ENCODE measurements around the gene ELMOD3. TPM values are rescaled to one million over a fixed set of nuclear protein-coding genes. Genes with fewer than 3 reads are reported as not detected.
A peak's percentile ranks its signal among the peaks of the same experiment; 100 is the strongest.

ELMOD3 gene
- total RNA-seq, 4 donors from 2014 or later = 13.3 to 37.8 (median 32.8) TPM

- TF ChIP-seq CTCF (IDR thresholded peaks at IDR 0.05) (no peak), POLR2A (IDR thresholded peaks at IDR 0.05) (no peak), POLR2AphosphoS5 (IDR thresholded peaks at IDR 0.05) (no peak), EP300 (IDR thresholded peaks at IDR 0.05; ENCODE audit: low read depth) (no peak)
- peak overlapping the region; percentile 49 to 65 (median 62) for H3K4me3 ChIP-seq
- 52 to 100% methylated on average over 1 to 17 of the region's 17 CpGs for WGBS, 2 donors (ENCODE audit: low coverage in 1 of 2)
- in situ Hi-C loops (cut with MboI; ENCODE audit: low pct_ligation_motif_present in 1 of 4, low pct_unique_long_range_greater_than_20kb in 1 of 4, low sequenced_read_pairs in 3 of 4) = no loop called here
- no peaks in the 10 kb centered on the region for H3K27me3 ChIP-seq
- no peaks in the 10 kb centered on the region for H3K36me3 ChIP-seq
- no peaks in the 10 kb centered on the region for H3K9me3 ChIP-seq
- DNase-seq = no peak
- peak overlapping the region; percentile 92 to 94 (median 92) for H3K27ac ChIP-seq
- peaks cover 20 to 46% (median 33%) of the 10 kb centered on the region in 4 donors for H3K4me1 ChIP-seq
- intact Hi-C loops (cut with DNase I; ENCODE audit: low total_unique reads) = no loop called here
Observed at GRCh38 chr2:85419009-85419675, 64.6 kb downstream of the ELMOD3 start.

- TF ChIP-seq POLR2A (IDR thresholded peaks at IDR 0.05) (no peak), CTCF (IDR thresholded peaks at IDR 0.05) (peak; percentile 100), EP300 (IDR thresholded peaks at IDR 0.05; ENCODE audit: low read depth) (no peak), POLR2AphosphoS5 (IDR thresholded peaks at IDR 0.05) (peak in 2 of 3 donors; percentile 41 to 43)
- in situ Hi-C loops (cut with MboI; ENCODE audit: low pct_ligation_motif_present in 1 of 4, low pct_unique_long_range_greater_than_20kb in 1 of 4, low sequenced_read_pairs in 3 of 4) = loop anchor here (5.0 kb wide), 3 partner anchors 127 to 137 kb away; no protein-coding TSS in a partner anchor
- H3K9me3 ChIP-seq = no peaks in the 10 kb centered on the region
- WGBS, 2 donors (ENCODE audit: low coverage in 1 of 2) = 20% methylated on average over 22 of the region's 22 CpGs; no CpG with 5 or more reads in 1 of the 2 donors
- H3K27ac ChIP-seq = peak overlapping the region; percentile 92 to 94 (median 92)
- intact Hi-C loops (cut with DNase I; ENCODE audit: low total_unique reads) = loop anchor here (2.0 kb wide), 1 partner anchor 132 kb away; no protein-coding TSS in a partner anchor
- peak; percentile 93 for DNase-seq
- H3K4me3 ChIP-seq = no peak overlapping the region
- peaks cover 20 to 42% (median 31%) of the 10 kb centered on the region in 4 donors for H3K4me1 ChIP-seq
- no peaks in the 10 kb centered on the region for H3K27me3 ChIP-seq
- H3K36me3 ChIP-seq = no peaks in the 10 kb centered on the region
Observed at GRCh38 chr2:85420536-85421259, 66.1 kb downstream of the ELMOD3 start.

- Histone ChIP-seq H3K27me3 (no peaks in the 10 kb centered on the region), H3K27ac (peak overlapping the region; percentile 92 to 94 (median 92)), H3K36me3 (no peaks in the 10 kb centered on the region), H3K4me3 (no peak overlapping the region), H3K4me1 (peaks cover 20 to 42% (median 31%) of the 10 kb centered on the region in 4 donors), H3K9me3 (no peaks in the 10 kb centered on the region)
- TF ChIP-seq POLR2AphosphoS5 (IDR thresholded peaks at IDR 0.05) = peak in 2 of 3 donors; percentile 12 to 40
- TF ChIP-seq EP300 (IDR thresholded peaks at IDR 0.05; ENCODE audit: low read depth) = no peak
- 44 to 63% methylated on average over 2 to 13 of the region's 13 CpGs for WGBS, 2 donors (ENCODE audit: low coverage in 1 of 2)
- in situ Hi-C loops (cut with MboI; ENCODE audit: low pct_ligation_motif_present in 1 of 4, low pct_unique_long_range_greater_than_20kb in 1 of 4, low sequenced_read_pairs in 3 of 4) = loop anchor here (5.0 kb wide), 3 partner anchors 126 to 136 kb away; no protein-coding TSS in a partner anchor
- intact Hi-C loops (cut with DNase I; ENCODE audit: low total_unique reads) = loop anchor here (2.0 kb wide), 1 partner anchor 131 kb away; no protein-coding TSS in a partner anchor
- peak; percentile 72 for DNase-seq
Observed at GRCh38 chr2:85421260-85422071, 66.9 kb downstream of the ELMOD3 start.

GRCh38 chr2:85422072-85422457 is 67.5 kb downstream of the ELMOD3 start:
- no peaks in the 10 kb centered on the region for H3K36me3 ChIP-seq
- H3K27ac ChIP-seq = peak overlapping the region; percentile 92 to 94 (median 92)
- WGBS, 2 donors (ENCODE audit: low coverage in 1 of 2) = 79 to 100% methylated on average over 1 to 2 of the region's 2 CpGs
- intact Hi-C loops (cut with DNase I; ENCODE audit: low total_unique reads) = no loop called here
- no peaks in the 10 kb centered on the region for H3K9me3 ChIP-seq
- H3K4me3 ChIP-seq = no peak overlapping the region
- in situ Hi-C loops (cut with MboI; ENCODE audit: low pct_ligation_motif_present in 1 of 4, low pct_unique_long_range_greater_than_20kb in 1 of 4, low sequenced_read_pairs in 3 of 4) = loop anchor here (5.0 kb wide), 3 partner anchors 125 to 135 kb away; no protein-coding TSS in a partner anchor
- no peak for DNase-seq
- TF ChIP-seq POLR2A (IDR thresholded peaks at IDR 0.05) (no peak), EP300 (IDR thresholded peaks at IDR 0.05; ENCODE audit: low read depth) (no peak), CTCF (IDR thresholded peaks at IDR 0.05) (no peak), POLR2AphosphoS5 (IDR thresholded peaks at IDR 0.05) (no peak)
- peaks cover 20 to 42% (median 31%) of the 10 kb centered on the region in 4 donors for H3K4me1 ChIP-seq
- no peaks in the 10 kb centered on the region for H3K27me3 ChIP-seq
